ENCODE data around the gene HS3ST6.
A peak's percentile ranks its signal among the peaks of the same experiment; 100 is the strongest.
"Not testable (repeated sequence)": the region's sequence is repeated elsewhere in the genome, so short reads cannot be mapped to it uniquely, and the experiment has no call there.

Gene HS3ST6

DNA sequence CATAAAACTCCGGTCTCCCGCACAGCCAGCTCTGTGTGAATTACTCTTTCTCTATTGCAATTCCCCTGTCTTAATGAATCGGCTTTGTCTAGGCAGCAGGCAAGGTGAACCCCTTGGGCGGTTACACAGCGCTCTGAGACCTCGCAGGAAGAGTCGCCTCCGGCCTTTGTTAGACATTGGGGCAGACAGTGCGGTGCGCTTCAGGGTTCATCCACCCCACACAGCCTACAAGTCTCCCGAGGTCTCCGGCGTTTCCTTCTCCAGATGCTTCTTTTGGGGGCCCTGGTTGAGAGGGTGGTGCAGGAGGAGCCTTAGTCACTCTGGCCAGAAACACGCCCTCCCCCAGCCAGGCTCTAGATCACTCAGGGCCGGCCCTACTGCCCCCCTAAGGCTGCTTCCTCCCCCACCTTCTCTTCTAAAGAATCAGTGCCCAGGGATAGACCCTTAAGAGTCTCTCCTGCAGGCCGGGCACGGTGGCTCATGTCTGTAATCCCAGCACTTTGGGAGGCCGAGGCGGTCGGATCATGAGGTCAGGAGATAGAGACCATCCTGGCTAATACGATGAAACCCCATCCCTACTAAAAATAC is 26.5 kb upstream of the HS3ST6 start:
- no peak for TF ChIP-seq POLR2A (IDR thresholded peaks at IDR 0.05; ENCODE audit: low read depth, low read length)
- TF ChIP-seq TAF1 (IDR thresholded peaks at IDR 0.05; ENCODE audit: borderline replicate concordance, low read depth, low read length), result no peak
- no peak for TF ChIP-seq POLR2AphosphoS5 (IDR thresholded peaks at IDR 0.05; ENCODE audit: low read depth, low read length)
- DNase-seq (ENCODE audit: insufficient read length) (no peak), FAIRE-seq (no peak)

DNA sequence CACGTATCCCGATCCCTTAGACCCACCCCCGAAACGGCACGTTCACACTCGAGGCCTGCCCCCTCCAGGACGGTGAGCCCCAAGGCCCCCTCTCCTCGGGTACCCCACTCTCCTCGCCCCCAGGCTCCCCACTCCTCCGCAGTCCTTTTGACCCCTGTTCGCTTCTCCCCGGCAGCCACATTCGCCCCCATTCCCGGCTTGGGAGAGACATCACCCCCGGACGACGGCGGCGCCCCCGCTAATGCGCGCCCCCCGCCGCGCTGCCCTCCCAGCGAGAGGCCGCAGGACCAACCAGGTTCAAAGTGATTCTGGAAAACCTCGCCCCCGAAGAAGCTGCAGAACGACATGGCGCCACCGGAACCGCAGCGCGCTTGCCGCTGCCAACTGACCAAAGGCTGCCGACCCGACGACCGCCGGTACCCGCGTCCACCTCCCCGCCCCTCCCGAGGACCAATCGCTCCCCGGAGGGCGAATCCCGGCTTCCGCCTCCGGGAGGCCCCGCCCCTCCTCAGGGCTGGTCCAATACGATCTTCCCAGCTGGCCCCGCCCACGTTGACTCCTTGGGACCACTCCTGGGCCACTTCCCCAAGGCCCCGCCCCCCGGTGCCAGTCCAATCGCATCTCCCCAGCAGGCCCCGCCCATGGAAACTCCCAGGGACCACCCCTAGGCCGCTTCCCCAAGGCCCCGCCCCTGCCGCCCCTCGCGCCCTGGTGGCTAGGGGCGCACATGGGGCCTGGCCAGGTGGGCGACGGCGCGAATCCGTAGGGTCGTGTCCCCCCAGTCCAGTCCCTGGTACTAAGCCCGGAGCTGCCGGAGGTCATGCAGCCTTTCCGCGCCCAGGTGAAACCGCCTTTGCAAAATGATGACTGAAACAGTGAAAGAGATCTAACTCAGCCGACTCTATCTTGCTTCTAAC is 24.9 kb upstream of the HS3ST6 start, which contains the start of gene MSRB1:
Gene MSRB1 (minus strand): TSS at position 390 of the 917 bp plus-strand sequence. CDS start 43 bp downstream, at position 347.
- DNase-seq (ENCODE audit: insufficient read length) (peak; percentile 100), FAIRE-seq (peak; percentile 100)
- peak; percentile 53; the same call in 1 of the 2 replicates for TF ChIP-seq POLR2AphosphoS5 (IDR thresholded peaks at IDR 0.05; ENCODE audit: low read depth, low read length)
- peak; percentile 82 for TF ChIP-seq POLR2A (IDR thresholded peaks at IDR 0.05; ENCODE audit: low read depth, low read length)
- 0 out of 2 replicates have a peak, but pooled peaks have one; percentile 43 for TF ChIP-seq TAF1 (IDR thresholded peaks at IDR 0.05; ENCODE audit: borderline replicate concordance, low read depth, low read length)

DNA sequence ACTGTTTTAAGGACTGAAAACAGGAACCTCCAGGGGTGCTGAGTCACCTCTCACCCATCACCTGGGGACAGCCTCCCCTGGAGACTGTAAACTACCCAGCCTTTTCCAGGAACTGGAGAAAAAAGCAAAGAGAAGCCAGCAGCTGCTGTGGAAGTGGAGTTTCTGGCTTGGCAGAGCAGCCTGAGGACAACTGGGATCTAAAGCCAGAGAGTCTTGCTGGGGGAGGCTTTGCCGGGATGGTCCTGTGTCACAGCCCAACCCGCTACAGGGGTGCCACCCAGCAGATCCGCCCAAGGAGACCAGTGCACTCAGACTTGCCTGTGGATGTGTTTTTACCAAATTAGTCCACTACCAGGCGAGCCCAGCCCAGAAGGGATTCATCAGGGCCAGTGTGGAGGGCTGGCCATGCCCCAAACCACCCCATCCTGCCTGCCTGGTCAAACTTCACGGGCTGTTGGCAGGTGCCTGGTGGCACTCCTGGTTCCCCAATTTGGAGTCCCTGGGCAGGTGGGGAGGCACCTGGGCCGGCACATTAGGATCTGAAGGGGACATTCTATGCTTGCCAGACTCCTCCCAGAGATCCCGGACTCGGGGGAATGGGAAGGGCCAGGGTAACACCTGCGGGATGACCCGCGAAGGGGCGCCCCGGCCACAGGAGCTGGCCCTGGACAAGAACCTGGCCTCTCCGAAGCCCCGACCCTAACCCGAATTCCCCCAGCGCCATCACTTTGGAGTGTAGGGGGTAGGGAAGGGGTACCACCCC is 24.0 kb upstream of the HS3ST6 start:
- DNase-seq (ENCODE audit: insufficient read length) (no peak), FAIRE-seq (peak; percentile 48)
- no peak for TF ChIP-seq POLR2AphosphoS5 (IDR thresholded peaks at IDR 0.05; ENCODE audit: low read depth, low read length)
- TF ChIP-seq TAF1 (IDR thresholded peaks at IDR 0.05; ENCODE audit: borderline replicate concordance, low read depth, low read length), result no peak
- no peak for TF ChIP-seq POLR2A (IDR thresholded peaks at IDR 0.05; ENCODE audit: low read depth, low read length)

DNA sequence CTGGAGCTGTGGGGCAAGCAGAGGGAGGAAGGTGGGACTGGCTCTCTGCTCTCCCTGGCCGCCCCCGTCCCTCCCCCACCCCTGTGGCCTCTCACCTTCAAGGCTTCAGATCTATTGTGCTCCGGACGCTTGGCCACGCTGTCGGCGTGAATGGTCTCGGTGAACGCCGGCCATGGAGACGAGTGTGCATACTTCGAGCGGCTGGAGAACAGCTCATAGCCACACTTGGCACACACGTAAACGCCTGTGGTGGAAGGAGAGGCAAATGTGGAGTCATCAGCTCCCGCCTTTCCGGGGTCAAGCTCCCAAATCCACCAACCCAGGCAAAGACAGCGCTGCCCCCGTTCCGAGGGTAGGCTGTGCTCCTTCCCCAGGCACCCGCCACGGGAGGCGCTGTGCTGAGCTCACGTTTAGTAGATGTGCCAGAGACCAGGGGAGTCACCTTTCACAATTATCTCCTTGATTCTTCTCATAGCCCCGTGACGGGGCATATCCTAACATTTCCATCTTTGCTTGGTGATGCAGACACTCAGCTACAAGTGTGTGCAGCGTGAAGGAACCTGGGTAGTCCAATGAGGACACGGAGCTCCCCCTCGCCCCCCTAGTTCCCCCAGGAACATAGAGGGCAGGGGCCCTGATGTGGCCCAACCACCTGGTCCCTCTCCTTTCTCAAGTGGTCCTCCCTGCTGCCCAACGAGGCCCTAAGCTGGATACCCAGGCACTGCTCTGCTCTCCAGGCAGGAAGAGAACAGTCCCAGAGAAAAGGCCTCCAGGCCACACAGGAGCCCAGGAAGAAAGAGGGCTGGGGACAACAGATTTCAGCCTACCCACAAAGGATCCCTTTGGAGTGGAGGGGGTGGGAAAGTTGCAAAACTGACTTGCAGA is 23.2 kb upstream of the HS3ST6 start:
- TF ChIP-seq TAF1 (IDR thresholded peaks at IDR 0.05; ENCODE audit: borderline replicate concordance, low read depth, low read length) (no peak), POLR2A (IDR thresholded peaks at IDR 0.05; ENCODE audit: low read depth, low read length) (no peak), POLR2AphosphoS5 (IDR thresholded peaks at IDR 0.05; ENCODE audit: low read depth, low read length) (no peak)
- DNase-seq (ENCODE audit: insufficient read length) (no peak), FAIRE-seq (no peak)

DNA sequence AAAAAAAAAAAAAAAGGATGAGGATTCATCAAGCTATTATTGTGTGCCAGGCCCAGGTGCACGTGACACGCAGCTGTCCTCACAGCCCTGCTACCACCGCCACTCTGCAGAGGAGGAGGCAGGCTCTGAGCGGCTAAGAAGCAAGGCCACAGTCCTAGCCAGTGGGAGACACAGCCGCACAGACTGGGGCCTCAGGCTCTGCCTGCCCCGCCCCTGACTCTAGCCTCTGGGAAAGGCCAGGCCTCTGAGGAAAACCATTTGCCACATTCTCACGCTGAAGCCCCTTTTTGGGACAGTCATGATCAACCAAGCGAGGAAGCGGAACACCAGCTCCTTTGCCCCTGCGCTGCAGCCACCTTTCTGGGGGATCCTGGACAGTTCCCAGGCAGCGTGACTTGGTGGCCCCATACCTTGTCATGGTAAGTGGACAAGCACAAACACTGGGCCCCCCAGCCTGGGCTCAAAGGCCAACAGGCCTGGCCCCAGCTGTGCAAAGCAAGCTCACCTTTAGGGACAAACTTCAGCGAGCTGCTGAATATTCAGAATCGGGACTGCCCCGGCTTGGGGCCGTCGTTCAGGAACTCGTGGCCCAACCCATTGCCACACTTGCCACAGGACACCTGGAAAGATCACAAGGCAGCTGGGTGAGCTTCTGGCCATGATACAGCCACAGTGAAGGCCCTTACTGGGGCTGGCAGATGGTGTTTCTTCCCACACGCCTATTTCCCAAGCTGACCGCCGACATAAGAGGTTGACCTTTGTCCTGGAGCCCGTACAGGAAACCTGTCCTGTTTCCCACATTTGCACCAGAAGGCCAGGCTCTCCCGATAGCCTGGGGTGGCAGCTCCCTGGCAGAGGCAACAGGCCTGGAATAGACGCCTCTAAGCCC is 22.3 kb upstream of the HS3ST6 start:
- DNase-seq (ENCODE audit: insufficient read length) (no peak), FAIRE-seq (no peak)
- no peak for TF ChIP-seq TAF1 (IDR thresholded peaks at IDR 0.05; ENCODE audit: borderline replicate concordance, low read depth, low read length)
- no peak for TF ChIP-seq POLR2A (IDR thresholded peaks at IDR 0.05; ENCODE audit: low read depth, low read length)
- no peak for TF ChIP-seq POLR2AphosphoS5 (IDR thresholded peaks at IDR 0.05; ENCODE audit: low read depth, low read length)

DNA sequence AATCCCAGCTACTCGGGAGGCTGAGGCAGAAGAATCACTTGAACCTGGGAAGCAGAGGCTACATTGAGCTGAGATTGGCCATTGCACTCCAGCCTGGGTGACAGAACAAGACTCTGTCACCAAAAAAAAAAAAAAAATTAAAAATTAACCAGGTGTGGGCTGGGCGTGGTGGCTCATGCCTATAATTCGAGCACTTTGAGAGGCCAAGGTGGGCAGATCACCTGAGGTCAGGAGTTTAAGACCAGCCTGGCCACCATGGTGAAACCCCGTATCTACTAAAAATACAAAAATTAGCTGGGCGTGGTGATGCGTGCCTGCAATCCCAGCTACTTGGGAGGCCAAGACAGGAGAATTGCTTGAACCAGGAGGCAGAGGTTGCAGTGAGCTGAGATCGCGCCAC is 21.6 kb upstream of the HS3ST6 start:
- DNase-seq (ENCODE audit: insufficient read length); FAIRE-seq: not testable (repeated sequence)

DNA sequence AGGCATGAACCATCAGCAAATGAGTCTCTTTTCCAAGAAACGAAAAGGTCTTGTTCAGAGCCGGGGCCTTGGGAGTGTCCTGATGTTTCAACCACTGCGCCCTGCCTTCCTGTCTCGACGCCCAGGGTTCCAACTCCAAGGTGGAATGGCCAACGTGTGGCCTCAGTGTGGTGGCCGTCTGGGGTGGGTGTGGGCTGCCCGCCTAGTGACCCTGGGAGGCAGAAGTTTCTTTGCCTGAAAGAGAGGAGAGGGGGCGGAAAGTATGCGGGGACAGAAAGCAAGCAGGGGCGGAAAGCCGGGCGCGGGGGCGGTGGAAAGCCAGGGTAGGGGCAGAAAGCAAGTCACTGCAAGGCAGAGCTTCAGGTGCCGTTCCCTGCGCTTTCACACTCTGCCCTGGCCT is 20.7 kb upstream of the HS3ST6 start:
- DNase-seq (ENCODE audit: insufficient read length) (no peak), FAIRE-seq (no peak)
- no peak for TF ChIP-seq POLR2AphosphoS5 (IDR thresholded peaks at IDR 0.05; ENCODE audit: low read depth, low read length)
- TF ChIP-seq TAF1 (IDR thresholded peaks at IDR 0.05; ENCODE audit: borderline replicate concordance, low read depth, low read length), result no peak
- TF ChIP-seq POLR2A (IDR thresholded peaks at IDR 0.05; ENCODE audit: low read depth, low read length), result no peak

DNA sequence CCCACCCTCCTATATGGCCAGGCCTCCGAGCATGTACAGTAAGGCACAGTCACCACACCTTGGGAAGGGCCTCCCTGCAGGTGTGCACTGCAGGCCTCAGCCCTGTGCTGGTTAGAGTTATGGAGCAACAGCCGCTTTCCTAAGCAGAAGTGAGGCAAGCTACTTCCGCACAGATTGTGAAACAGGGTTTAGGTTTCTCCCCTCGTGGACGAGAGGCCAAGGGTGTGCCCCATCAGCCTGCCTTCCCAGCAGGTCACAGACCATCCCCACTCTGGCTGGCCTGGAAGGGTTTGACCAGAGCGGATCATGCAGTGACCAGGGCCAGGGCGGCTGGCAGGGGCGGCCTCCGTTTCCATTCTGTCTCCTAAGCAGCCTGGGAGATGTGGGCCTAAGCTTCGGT is 20.1 kb upstream of the HS3ST6 start:
- FAIRE-seq (no peak), DNase-seq (ENCODE audit: insufficient read length) (no peak)
- TF ChIP-seq TAF1 (IDR thresholded peaks at IDR 0.05; ENCODE audit: borderline replicate concordance, low read depth, low read length), result no peak
- TF ChIP-seq POLR2A (IDR thresholded peaks at IDR 0.05; ENCODE audit: low read depth, low read length), result no peak
- TF ChIP-seq POLR2AphosphoS5 (IDR thresholded peaks at IDR 0.05; ENCODE audit: low read depth, low read length), result no peak

DNA sequence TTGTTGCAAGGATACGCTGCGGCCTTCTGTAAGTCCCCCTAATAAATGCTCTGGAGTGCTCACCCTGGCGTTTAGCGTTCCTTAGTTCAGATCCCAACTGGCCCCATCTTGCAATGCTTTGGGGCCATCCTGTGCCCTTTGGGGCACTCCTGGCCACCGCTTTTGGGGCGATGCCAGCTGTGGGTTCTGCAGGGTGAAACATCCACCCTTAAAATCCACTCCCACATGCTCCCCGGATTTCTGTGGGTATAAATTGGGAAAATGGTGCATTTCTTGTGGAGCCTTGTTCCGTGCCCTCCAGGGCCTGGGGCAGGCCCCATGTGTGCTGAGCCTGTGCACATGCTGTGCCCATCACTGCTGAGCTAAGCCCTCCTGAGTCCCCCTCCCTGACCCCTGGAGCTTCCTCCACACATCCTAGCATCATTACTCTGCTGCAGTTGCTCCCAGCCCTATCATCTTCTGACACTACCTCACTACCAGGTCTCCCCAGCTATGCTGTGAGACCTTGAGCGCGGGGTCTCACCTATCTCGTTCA is 18.8 kb upstream of the HS3ST6 start:
- FAIRE-seq, result no peak
- TF ChIP-seq POLR2AphosphoS5 (IDR thresholded peaks at IDR 0.05; ENCODE audit: low read depth, low read length) (no peak), POLR2A (IDR thresholded peaks at IDR 0.05; ENCODE audit: low read depth, low read length) (no peak), TAF1 (IDR thresholded peaks at IDR 0.05; ENCODE audit: borderline replicate concordance, low read depth, low read length) (no peak)
- DNase-seq (ENCODE audit: insufficient read length), result no peak

All from GM12892 (cell line).